Measurements from ENCODE around the gene PDZD7.
A peak's percentile ranks its signal among the peaks of the same experiment; 100 is the strongest.

PDZD7 gene

GRCh38 chr10:101060951-101061623, 30.2 kb upstream of the PDZD7 start:
- DNase-seq: no peak

GRCh38 chr10:101060036-101060950, 29.4 kb upstream of the PDZD7 start:
- peak; percentile 80 for DNase-seq

- DNase-seq: no peak
These were observed 25.6 kb upstream of the PDZD7 start for GRCh38 chr10:101056365-101057151.

GRCh38 chr10:101055411-101055810, 24.5 kb upstream of the PDZD7 start:
- no peak for DNase-seq

GRCh38 chr10:101054876-101055275, 23.9 kb upstream of the PDZD7 start:
- DNase-seq: no peak

- DNase-seq: no peak
These were observed 23.4 kb upstream of the PDZD7 start for GRCh38 chr10:101054351-101054750.

GRCh38 chr10:101053516-101053915, 22.6 kb upstream of the PDZD7 start:
- no peak for DNase-seq

- DNase-seq: no peak
These were observed 21.4 kb upstream of the PDZD7 start for GRCh38 chr10:101052285-101052684.

GRCh38 chr10:101050208-101051069, 19.5 kb upstream of the PDZD7 start:
- no peak for DNase-seq

GRCh38 chr10:101047961-101048892, 17.3 kb upstream of the PDZD7 start:
- no peak for DNase-seq

GRCh38 chr10:101047268-101047667, 16.3 kb upstream of the PDZD7 start:
- no peak for DNase-seq

- no peak for DNase-seq
These were observed 15.7 kb upstream of the PDZD7 start for GRCh38 chr10:101046332-101047238.

- no peak for DNase-seq
These were observed 13.2 kb upstream of the PDZD7 start for GRCh38 chr10:101044117-101044516.

- DNase-seq: no peak
These were observed 12.4 kb upstream of the PDZD7 start for GRCh38 chr10:101043363-101043707.

GRCh38 chr10:101042667-101043362, 11.9 kb upstream of the PDZD7 start:
- DNase-seq: peak; percentile 82

- no peak for DNase-seq
These were observed 11.2 kb upstream of the PDZD7 start for GRCh38 chr10:101042118-101042517.

- no peak for DNase-seq
These were observed 10.4 kb upstream of the PDZD7 start for GRCh38 chr10:101041252-101041761.

- DNase-seq: no peak
These were observed 9.9 kb upstream of the PDZD7 start for GRCh38 chr10:101040851-101041250.

- no peak for DNase-seq
These were observed 9.1 kb upstream of the PDZD7 start for GRCh38 chr10:101040061-101040460.
